IPS-NIHi7 (cell line): ENCODE data around the gene PRR27.
"Not testable (repeated sequence)": the region's sequence is repeated elsewhere in the genome, so short reads cannot be mapped to it uniquely, and the experiment has no call there.

ENCODE experiments used
- DNase-seq: peaks from one replicate; pipeline ENCODE4 v3.0.0; 2012; ENCODE audit warnings: mixed read lengths; ENCODE audit errors: extremely low spot score

Gene PRR27

GRCh38 chr4:70197842-70198241, 43.8 kb downstream of the PRR27 start:
- peak; percentile 14 for DNase-seq

- no peak for DNase-seq
Measured at GRCh38 chr4:70203601-70204000, 49.6 kb downstream of the PRR27 start.

GRCh38 chr4:70212752-70213151, 58.7 kb downstream of the PRR27 start:
- not testable (repeated sequence) for DNase-seq
